Right ventricle myocardium superior (tissue), 1 donor: ENCODE results near the gene FBN3. TPM values are rescaled to one million over a fixed set of nuclear protein-coding genes. Genes with fewer than 3 reads are reported as not detected.
"Not testable (repeated sequence)": the region's sequence is repeated elsewhere in the genome, so short reads cannot be mapped to it uniquely, and the experiment has no call there.

ENCODE experiments used
- ATAC-seq: fragments of 200-7000 bp; cut with Tn5 transposase; one replicate; pipeline ENCODE4 v1.9.1; 2020; ENCODE audit warnings: mild to moderate bottlenecking; ENCODE audit not compliant: poor library complexity
- DNase-seq: peaks from one replicate; pipeline ENCODE4 v3.0.0-alpha.2; 2020
- intact Hi-C: fragments of 100-400 bp; cut with DNase I; formaldehyde crosslinking; loops from one replicate; pipeline ENCODE4 v1.11.2; 2022
- total RNA-seq: library from RNA; stranded (reverse); fragmentation: NEBNext Ultra II Directional; extraction: Animal tissue kit (Norgen Biotek cat#: 25700); gene quantifications from one replicate; pipeline ENCODE4 v1.2.1, GENCODE V29; 2021
- donor health status: DM: no; HTN: yes; CAD: no; lungs with severe emphysema.

FBN3 gene
- total RNA-seq, 1 donor from 2014 or later, result not detected

DNA sequence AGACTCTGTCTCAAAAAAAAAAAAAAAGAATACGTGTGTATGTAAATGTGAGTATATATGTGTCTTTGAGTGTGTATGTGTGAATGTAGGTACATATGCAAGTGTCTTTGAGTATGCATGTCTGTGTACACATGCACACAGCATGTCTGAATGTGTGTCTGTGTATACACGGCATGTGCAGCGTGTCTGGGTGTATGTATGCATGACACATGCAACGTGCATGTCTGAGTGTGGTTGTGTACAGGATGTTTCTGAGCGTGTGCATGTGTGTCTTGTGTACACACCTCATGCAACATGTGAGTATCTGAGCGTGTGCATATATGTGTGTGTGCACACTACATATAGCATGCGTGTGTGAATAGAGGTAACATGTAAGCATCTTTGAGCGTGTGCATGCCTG lies 20.8 kb downstream of the FBN3 start:
- DNase-seq, result no peak
- no peak for ATAC-seq

GRCh38 chr19:8127311-8127710 lies 22.1 kb downstream of the FBN3 start:
- ATAC-seq (no peak), DNase-seq (no peak)
- intact Hi-C loops, result no loop called here

More for the DNA sequence above, 20.8 kb downstream of the FBN3 start:
- intact Hi-C loops, result no loop called here

GRCh38 chr19:8126511-8126910 lies 22.9 kb downstream of the FBN3 start:
- intact Hi-C loops, result no loop called here
- ATAC-seq (no peak), DNase-seq (no peak)

- intact Hi-C loops, result no loop called here
- DNase-seq (no peak), ATAC-seq (no peak)
Observed at GRCh38 chr19:8126008-8126407, 23.4 kb downstream of the FBN3 start.

- intact Hi-C loops, result no loop called here
- DNase-seq, result no peak
- no peak for ATAC-seq
Observed at GRCh38 chr19:8123683-8124082, 25.7 kb downstream of the FBN3 start.

- ATAC-seq (no peak), DNase-seq (no peak)
- intact Hi-C loops, result no loop called here
Observed at GRCh38 chr19:8120636-8121480, 28.5 kb downstream of the FBN3 start.

DNA sequence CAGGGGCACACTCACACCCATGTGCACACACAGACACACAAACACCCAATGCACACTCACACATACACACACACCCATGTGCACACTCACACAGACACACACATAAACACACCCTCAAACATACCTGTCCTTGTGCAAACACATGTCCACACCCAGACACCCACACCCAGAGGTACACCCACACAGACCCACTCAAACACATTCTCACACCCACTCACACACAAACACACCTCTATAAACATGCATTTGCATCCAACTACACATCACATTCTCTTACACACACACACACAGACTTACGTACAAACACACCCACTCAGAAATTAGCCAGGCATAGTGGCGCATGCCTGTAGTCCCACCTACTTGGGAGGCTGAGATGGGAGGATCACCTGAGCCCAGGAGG lies 31.4 kb downstream of the FBN3 start:
- intact Hi-C loops, result no loop called here
- DNase-seq, result no peak
- no peak for ATAC-seq

GRCh38 chr19:8116437-8117293 lies 32.7 kb downstream of the FBN3 start:
- intact Hi-C loops, result no loop called here
- DNase-seq (no peak), ATAC-seq (no peak)

- DNase-seq (no peak), ATAC-seq (no peak)
- intact Hi-C loops, result no loop called here
Observed at GRCh38 chr19:8115805-8116396, 33.5 kb downstream of the FBN3 start.

DNA sequence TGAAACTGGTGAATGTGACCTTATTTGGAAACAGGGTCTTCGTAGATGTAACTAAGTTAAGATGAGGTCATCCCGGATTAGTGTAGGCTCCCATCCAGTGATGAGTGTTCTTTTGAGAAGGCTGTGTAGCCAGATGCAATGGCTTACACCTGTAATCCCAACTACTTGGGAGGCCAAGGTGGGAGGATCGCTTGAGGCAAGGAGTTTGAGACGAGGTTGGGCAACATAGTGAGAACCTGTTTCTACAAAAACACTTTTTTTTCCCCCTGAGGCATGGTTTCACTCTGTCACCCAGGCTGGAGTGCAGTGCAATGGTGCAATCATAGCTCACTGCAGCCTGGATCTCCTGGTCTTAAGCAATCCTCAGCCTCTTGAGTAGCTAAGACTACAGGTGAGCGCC lies 36.4 kb downstream of the FBN3 start:
- no peak for DNase-seq
- intact Hi-C loops, result no loop called here
- no peak for ATAC-seq

- intact Hi-C loops, result no loop called here
- ATAC-seq, result no peak
- DNase-seq, result no peak
Observed at GRCh38 chr19:8111376-8111775, 38.0 kb downstream of the FBN3 start.

DNA sequence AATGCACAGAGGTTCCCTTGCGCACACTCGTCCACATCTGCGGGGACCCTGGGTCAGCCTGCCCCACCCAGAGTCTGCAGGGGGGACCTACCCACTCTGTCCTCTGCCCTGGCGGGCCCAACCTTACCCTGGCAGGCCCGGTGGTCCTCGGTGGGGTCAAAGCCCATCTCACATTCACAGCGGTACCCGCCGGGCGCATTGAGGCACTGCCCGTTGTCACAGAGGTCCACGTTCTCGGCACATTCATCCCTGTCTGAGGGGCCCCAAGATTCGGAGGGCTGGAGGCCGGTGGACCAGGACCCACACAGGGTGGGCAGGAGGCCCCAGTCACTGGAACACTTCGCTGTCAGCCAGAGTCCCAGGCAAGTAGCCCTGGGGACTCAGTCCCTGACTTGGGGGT lies 38.5 kb downstream of the FBN3 start:
- intact Hi-C loops, result no loop called here
- ATAC-seq (no peak), DNase-seq (no peak)

DNA sequence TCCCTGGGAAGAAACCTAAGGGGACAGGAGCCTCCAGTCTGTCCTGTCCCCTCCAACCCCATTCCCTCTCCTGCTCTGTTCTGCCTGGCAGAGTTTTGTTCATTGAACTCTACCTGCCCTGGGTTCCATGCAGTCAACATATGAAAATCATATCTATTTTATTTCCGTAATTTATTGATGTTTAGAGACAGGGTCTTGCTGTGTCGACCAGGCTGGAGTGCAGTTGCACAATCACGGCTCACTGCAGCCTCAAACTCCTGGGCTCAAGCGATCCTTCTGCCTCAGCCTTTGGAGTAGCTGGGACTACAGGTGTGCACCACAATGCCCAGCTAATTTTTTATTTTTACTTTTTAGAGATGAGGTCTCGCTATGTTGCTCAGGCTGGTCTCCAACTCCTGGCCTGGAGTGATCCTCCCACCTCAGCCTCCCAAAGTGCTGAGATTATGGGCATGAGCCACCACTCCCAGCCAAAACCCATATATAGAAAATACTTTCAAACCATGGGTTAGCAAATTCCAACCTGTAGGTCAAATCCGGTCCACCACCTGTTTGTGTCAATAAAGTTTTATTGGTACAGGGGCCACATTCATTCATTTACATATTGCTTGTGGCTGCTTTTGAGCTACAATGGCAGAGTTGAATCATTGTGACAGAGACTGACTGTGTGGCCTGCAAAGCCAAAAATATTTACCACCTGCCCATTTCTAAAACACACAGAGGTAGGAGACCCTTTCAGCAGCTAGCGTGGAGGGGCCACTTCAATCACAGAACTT lies 39.3 kb downstream of the FBN3 start:
- ATAC-seq, result no peak
- intact Hi-C loops, result no loop called here

DNA sequence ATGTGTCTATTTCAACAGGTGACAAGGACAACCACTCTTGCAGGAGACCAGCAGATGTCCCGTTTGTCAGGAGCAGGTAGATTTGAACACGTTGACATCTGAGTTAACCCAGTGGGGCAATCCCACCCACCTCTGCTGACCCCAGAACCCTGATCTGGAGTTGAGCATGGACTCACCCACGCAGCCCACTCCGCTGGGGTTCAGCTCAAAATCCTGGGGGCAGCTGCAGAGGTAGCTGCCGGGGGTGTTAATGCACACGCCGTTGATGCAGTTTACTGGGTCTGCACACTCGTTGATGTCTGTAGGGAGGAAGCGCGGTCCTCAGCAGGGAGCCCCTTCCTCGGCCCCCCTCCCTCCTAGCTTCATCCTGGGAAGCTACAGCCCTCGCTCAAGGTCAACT lies 39.9 kb downstream of the FBN3 start:
- DNase-seq (no peak), ATAC-seq (no peak)
- intact Hi-C loops, result no loop called here

More for the DNA sequence above, 39.3 kb downstream of the FBN3 start:
- no peak for DNase-seq

DNA sequence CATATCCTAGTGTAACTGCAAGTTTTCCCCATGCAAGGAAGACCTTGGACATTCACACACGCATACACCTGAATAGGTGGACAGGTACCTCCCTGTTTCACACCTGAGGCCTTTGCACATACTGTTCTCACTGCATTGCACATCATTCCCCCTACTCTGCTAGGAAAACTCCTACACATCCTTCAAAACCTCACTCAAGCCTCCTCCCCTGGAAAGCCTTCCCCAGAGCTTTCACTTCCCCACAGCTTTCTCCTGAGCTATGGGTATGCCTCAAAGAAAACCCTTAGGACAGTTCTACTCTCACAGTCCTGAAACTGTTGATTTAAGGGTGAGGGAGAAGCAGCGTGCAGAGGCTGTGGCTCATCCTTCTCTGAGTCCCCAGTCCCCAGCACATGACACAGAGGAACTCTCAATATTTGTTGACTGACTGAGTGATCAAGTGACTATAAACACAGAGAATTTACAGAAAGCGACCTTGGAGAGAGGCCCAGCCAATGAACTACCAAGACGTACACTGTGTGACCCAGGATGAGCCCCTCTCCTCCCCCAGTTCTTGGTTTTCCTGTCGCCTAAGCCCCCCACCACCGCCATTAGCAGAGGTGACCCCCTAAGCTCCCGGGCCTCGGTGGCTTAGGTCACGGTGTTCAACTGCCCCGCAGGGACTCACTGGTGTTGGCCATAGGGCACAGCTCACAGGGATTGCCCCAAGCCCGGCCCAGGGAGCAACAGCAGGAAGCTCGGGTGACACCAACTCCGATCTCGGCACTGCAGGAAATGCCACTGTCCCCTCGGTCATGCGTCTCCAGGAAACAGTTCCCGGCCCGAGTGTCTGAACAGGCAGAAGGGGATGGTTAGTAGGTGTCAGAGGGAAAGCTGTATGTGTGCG lies 40.6 kb downstream of the FBN3 start:
- ATAC-seq (no peak), DNase-seq (no peak)
- intact Hi-C loops, result no loop called here

GRCh38 chr19:8107301-8107903 lies 42.0 kb downstream of the FBN3 start:
- ATAC-seq (no peak), DNase-seq (no peak)
- intact Hi-C loops, result no loop called here

DNA sequence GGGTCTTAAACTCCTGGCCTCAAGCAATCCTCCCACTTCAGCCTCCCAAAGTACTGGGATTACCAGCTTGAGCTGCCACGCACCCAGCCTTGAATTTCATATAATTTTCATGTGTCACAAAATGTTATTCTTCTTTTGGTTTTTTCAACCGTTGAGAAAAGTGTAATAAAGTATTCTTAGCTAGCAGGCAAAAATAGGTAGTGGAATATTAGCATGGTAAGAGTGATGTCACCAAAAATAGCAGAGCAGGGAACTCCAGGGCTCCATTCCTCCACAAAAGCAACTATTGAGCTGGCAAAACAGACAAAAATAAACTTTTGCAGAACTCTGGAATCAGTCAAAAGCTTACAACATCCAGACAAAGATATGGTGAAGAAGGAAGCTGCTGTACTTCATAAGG lies 43.9 kb downstream of the FBN3 start:
- intact Hi-C loops, result no loop called here
- DNase-seq (no peak), ATAC-seq (no peak)

DNA sequence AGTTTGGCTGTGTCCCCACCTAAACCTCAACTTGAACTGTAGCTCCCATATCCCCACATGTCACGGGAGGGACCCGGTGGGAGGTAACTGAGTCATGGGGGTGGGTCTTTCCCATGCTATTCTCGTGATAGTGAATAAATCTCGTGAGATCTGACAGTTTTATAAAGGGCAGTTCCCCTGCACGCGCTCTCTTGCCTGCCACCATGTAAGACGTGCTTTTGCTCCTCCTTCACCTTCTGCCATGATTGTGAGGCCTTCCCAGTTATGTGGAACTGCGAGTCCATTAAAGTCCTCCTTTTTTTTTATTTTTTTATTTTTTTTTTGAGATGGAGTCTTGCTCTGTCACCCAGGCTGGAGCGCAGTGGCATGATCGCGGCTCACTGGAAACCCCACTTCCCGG lies 47.5 kb downstream of the FBN3 start:
- DNase-seq, intact Hi-C loops, ATAC-seq: not testable (repeated sequence)
